GM18499 (cell line): Measurements from ENCODE around the gene TMEM52.

Experiments
- ATAC-seq: cut with Tn5 transposase; IDR thresholded peaks from one replicate; pipeline ENCODE4 v1.9.1; 2021; ENCODE audit warnings: moderate number of reproducible peaks; ENCODE audit not compliant: insufficient read depth, unreplicated experiment

The TMEM52 gene

GRCh38 chr1:1918901-1919303 is at the start of gene TMEM52:
TMEM52 (minus strand) TSS chr1:1919279; CDS start chr1:1919265, 14 bp downstream.
- peak; percentile 17 for ATAC-seq

- ATAC-seq = no peak
These were observed 48.8 kb upstream of the TMEM52 start for GRCh38 chr1:1967879-1968278.

GRCh38 chr1:1967151-1967550 is 48.1 kb upstream of the TMEM52 start:
- no peak for ATAC-seq

- no peak for ATAC-seq
These were observed 47.1 kb upstream of the TMEM52 start for GRCh38 chr1:1966071-1966740.

- no peak for ATAC-seq
These were observed 46.5 kb upstream of the TMEM52 start for GRCh38 chr1:1965546-1965945.

GRCh38 chr1:1964811-1965210 is 45.7 kb upstream of the TMEM52 start:
- no peak for ATAC-seq

GRCh38 chr1:1963570-1963969 is 44.5 kb upstream of the TMEM52 start:
- ATAC-seq = no peak

GRCh38 chr1:1962752-1963151 is 43.7 kb upstream of the TMEM52 start:
- ATAC-seq = no peak

GRCh38 chr1:1960480-1961196 is 41.6 kb upstream of the TMEM52 start:
- no peak for ATAC-seq

GRCh38 chr1:1959840-1960479 is 40.9 kb upstream of the TMEM52 start:
- ATAC-seq = no peak

- ATAC-seq = no peak
These were observed 40.4 kb upstream of the TMEM52 start for GRCh38 chr1:1959459-1959839.

- ATAC-seq = no peak
These were observed 39.0 kb upstream of the TMEM52 start for GRCh38 chr1:1958071-1958541.

- ATAC-seq = no peak
These were observed 38.5 kb upstream of the TMEM52 start for GRCh38 chr1:1957533-1957961.

- ATAC-seq = no peak
These were observed 37.8 kb upstream of the TMEM52 start for GRCh38 chr1:1956586-1957532.

GRCh38 chr1:1956101-1956500 is 37.0 kb upstream of the TMEM52 start:
- ATAC-seq = no peak

- ATAC-seq = no peak
These were observed 36.6 kb upstream of the TMEM52 start for GRCh38 chr1:1955621-1956094.

GRCh38 chr1:1954831-1955441 is 35.9 kb upstream of the TMEM52 start:
- no peak for ATAC-seq

GRCh38 chr1:1954015-1954414 is 34.9 kb upstream of the TMEM52 start:
- ATAC-seq = no peak

GRCh38 chr1:1950940-1951339 is 31.9 kb upstream of the TMEM52 start:
- ATAC-seq = no peak

- no peak for ATAC-seq
These were observed 29.7 kb upstream of the TMEM52 start for GRCh38 chr1:1948783-1949182.
